Bronchial epithelial cell (primary cell): ENCODE results near the gene HLA-DPA1. TPM values are rescaled to one million over a fixed set of nuclear protein-coding genes. Genes with fewer than 3 reads are reported as not detected.

Experiments used
- DNase-seq: peaks from one replicate; pipeline ENCODE4 v3.0.0-alpha.2; 2010; ENCODE audit warnings: low read depth
- FAIRE-seq: peaks from 2 replicates; lab custom pipeline; 2011; peaks lifted over from hg19 to GRCh38; lab: Jason Lieb, UNC
- H3K27me3 ChIP-seq: 2 replicates; pipeline ENCODE4 v1.5.1; 2011; ENCODE audit warnings: low read length; ENCODE audit not compliant: control insufficient read depth, insufficient read depth
- H3K36me3 ChIP-seq: 2 replicates; pipeline ENCODE4 v1.5.1; 2011; ENCODE audit warnings: low read length; ENCODE audit not compliant: control insufficient read depth, insufficient read depth
- H3K4me3 ChIP-seq: 2 replicates; pipeline ENCODE4 v1.5.1; 2011; ENCODE audit warnings: mild to moderate bottlenecking, low read depth, low read length, control low read depth
- CTCF ChIP-seq: IDR thresholded peaks from 2 replicates; pipeline ENCODE4 v1.5.1; 2011; ENCODE audit warnings: mild to moderate bottlenecking, moderate library complexity, low read length, control low read depth, inconsistent platforms; ENCODE audit not compliant: insufficient read depth, severe bottlenecking
- total RNA-seq: library from RNA; depleted of rRNA; stranded (reverse); fragments of >200 nt; gene quantifications from 2 replicates; pipeline ENCODE4 v1.2.1, GENCODE V29; 2014

The HLA-DPA1 gene
- total RNA-seq, 1 donor from 2014 or later: 1.1 TPM

GRCh38 chr6:33015798-33016197 lies 57.7 kb downstream of the HLA-DPA1 start:
- TF ChIP-seq CTCF: no peak
- no peak overlapping the region for H3K4me3 ChIP-seq
- no peak for FAIRE-seq
- peaks cover 5% of the 10 kb centered on the region for H3K27me3 ChIP-seq
- DNase-seq: no peak
- H3K36me3 ChIP-seq: no peaks in the 10 kb centered on the region

GRCh38 chr6:33014841-33015634 lies 58.4 kb downstream of the HLA-DPA1 start:
- FAIRE-seq (peak; percentile 62), DNase-seq (peak; percentile 78)
- Histone ChIP-seq H3K36me3 (no peaks in the 10 kb centered on the region), H3K27me3 (peaks cover 5% of the 10 kb centered on the region), H3K4me3 (no peak overlapping the region)
- TF ChIP-seq CTCF: peak; percentile 70

Other genes starting within 250 kb of the HLA-DPA1 start
- gene TAP2, start 234.9 kb downstream of the HLA-DPA1 start, total RNA-seq: 25.0 and 43.1 TPM in 2 replicates
- gene PSMB8, start 229.6 kb downstream of the HLA-DPA1 start, total RNA-seq: 19.5 and 22.9 TPM in 2 replicates
- gene TAP1, start 219.9 kb downstream of the HLA-DPA1 start, total RNA-seq: 27.7 and 28.2 TPM in 2 replicates
- 0.53 and 1.2 TPM in 2 replicates for gene PSMB9, start 219.5 kb downstream of the HLA-DPA1 start, total RNA-seq
- 0.26 and 0.38 TPM in 2 replicates for gene HLA-DMB, start 132.6 kb downstream of the HLA-DPA1 start, total RNA-seq
- 0.26 and 2.8 TPM in 2 replicates for gene HLA-DMA, start 120.6 kb downstream of the HLA-DPA1 start, total RNA-seq
- gene BRD2, start 105.1 kb downstream of the HLA-DPA1 start, total RNA-seq: 57.1 and 71.7 TPM in 2 replicates
- gene HLA-DOA, start 64.1 kb downstream of the HLA-DPA1 start, total RNA-seq: not detected in 2 replicates
- gene HLA-DPB1, start 2.3 kb upstream of the HLA-DPA1 start, total RNA-seq: 0.53 TPM in 1 of 2 replicates, not detected in the other
- gene COL11A2, start 118.8 kb upstream of the HLA-DPA1 start, total RNA-seq: under 0.01 TPM in 2 replicates
- gene RXRB, start 127.0 kb upstream of the HLA-DPA1 start, total RNA-seq: 13.2 and 15.3 TPM in 2 replicates
- gene SLC39A7, start 127.2 kb upstream of the HLA-DPA1 start, total RNA-seq: 90.4 and 94.0 TPM in 2 replicates
- gene HSD17B8, start 131.0 kb upstream of the HLA-DPA1 start, total RNA-seq: 59.8 and 76.4 TPM in 2 replicates
- gene RING1, start 134.9 kb upstream of the HLA-DPA1 start, total RNA-seq: 43.4 and 50.7 TPM in 2 replicates
- gene VPS52, start 198.2 kb upstream of the HLA-DPA1 start, total RNA-seq: 22.1 and 32.5 TPM in 2 replicates
- 9,289 and 12,112 TPM in 2 replicates for gene RPS18, start 198.4 kb upstream of the HLA-DPA1 start, total RNA-seq
- 3.9 and 16.9 TPM in 2 replicates for gene B3GALT4, start 203.5 kb upstream of the HLA-DPA1 start, total RNA-seq
- gene WDR46, start 215.6 kb upstream of the HLA-DPA1 start, total RNA-seq: 59.5 and 132 TPM in 2 replicates
- gene PFDN6, start 216.0 kb upstream of the HLA-DPA1 start, total RNA-seq: 61.7 and 64.5 TPM in 2 replicates
- gene RGL2, start 225.3 kb upstream of the HLA-DPA1 start, total RNA-seq: 22.6 and 27.7 TPM in 2 replicates
- gene TAPBP, start 240.4 kb upstream of the HLA-DPA1 start, total RNA-seq: 11.6 and 24.3 TPM in 2 replicates
- 13.2 and 20.1 TPM in 2 replicates for gene ZBTB22, start 244.1 kb upstream of the HLA-DPA1 start, total RNA-seq
- 27.4 and 53.1 TPM in 2 replicates for gene DAXX, start 249.3 kb upstream of the HLA-DPA1 start, total RNA-seq